ENCODE measurements around the gene VSIG1.

Gene VSIG1

GRCh38 chrX:108064001-108064400, 19.1 kb downstream of the VSIG1 start:
- no peak for DNase-seq (ENCODE audit: extremely low read depth in 1 of 2, low read depth in 1 of 2)

DNA sequence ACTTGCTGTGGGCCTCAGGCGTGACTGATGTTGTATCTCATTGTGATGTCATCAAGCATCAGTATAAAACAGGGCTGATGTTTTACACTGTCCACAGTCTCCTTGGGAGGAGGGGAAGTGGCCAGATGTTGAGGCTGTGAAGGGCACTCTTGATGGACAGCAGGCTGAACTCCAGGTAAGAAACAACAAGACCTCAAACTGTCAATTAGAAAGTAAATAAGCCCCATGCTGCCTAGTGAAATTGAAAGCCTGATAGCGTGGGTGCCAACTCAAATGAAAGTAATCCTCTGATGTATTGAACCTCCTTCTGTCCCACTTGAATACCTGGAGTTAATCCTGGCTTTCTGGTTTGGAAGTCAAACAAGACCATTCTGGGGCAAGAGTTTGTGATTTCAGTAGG, 19.7 kb downstream of the VSIG1 start:
- no peak for DNase-seq (ENCODE audit: extremely low read depth in 1 of 2, low read depth in 1 of 2)

DNA sequence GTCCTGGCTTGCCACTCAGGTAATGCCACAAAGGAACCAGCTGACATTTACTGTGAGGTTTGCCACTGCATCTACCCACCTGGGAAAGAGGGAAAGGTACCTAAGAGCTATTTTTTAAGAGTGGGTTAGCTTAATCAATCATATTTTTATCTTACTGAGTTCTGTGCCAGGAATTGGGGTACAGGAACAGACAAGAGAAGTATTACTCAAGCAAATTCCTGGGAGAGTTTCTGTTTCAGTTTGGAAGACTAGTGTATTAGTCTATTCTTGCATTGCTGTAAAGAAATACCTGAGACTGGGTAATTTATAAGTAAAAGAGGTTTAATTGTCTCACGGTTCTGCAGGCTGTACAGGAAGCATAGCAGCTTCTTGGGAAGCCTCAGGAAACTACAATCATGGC, 23.3 kb downstream of the VSIG1 start:
- DNase-seq (ENCODE audit: extremely low read depth in 1 of 2, low read depth in 1 of 2): no peak

DNA sequence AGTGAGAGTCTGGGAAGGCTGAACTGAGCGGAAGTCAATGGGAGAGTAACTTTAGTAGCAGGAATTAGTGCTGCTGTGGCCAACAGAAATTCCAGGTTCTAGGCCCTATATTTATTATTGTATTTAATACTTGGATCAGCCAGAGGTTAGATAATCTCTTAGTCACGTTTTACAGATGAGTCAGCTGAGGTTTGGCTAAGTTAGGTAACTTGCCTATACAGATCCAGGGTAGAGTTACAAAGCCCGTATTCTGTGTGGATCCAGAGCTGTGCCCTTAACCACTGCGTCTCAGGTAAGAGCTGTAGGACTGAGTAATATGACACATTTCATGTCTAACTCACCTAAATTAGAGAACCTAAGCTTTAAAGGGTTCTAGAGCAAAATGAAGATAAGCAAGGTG, 26.0 kb downstream of the VSIG1 start:
- DNase-seq (ENCODE audit: extremely low read depth in 1 of 2, low read depth in 1 of 2): no peak

DNA sequence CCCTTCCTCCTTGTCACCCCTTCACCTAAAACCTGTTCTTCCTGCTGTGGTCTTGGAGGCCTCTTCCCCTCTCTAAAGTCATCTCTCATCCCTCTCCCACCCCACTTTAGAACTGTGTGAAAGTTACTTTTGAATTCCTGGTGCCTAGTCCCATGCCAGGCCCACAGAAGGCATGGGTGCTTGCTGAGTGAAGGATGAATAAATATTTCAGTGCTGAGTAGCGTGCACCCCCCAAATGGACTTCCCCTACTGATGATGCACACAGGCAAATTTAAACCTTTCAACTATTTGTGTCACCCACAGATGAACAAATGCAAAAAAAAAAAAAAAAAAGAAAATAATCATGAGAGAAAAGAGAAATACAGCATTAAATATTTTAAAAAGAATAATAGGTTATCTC, 26.7 kb downstream of the VSIG1 start:
- no peak for DNase-seq (ENCODE audit: extremely low read depth in 1 of 2, low read depth in 1 of 2)

GRCh38 chrX:108072746-108073145, 27.9 kb downstream of the VSIG1 start:
- no peak for DNase-seq (ENCODE audit: extremely low read depth in 1 of 2, low read depth in 1 of 2)

DNA sequence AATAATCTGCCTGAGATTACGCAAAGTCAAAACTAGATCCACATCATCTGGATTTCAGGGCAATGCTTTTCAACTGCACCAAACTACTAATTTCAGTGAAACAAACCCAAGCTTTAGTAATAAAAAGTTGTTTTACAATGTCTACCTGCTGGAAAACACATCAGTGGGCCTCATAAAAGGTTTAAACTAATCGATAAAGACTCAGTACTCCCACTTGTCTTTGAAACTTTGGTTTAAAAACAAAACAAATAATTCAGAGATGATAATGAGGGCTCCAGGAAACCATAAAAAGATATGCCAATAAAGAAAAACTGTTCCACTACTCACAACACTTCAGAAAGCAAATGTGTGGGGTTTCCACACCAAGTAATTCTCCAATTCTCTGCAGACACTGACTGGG, 36.2 kb downstream of the VSIG1 start:
- DNase-seq (ENCODE audit: extremely low read depth in 1 of 2, low read depth in 1 of 2): no peak

GRCh38 chrX:108087792-108088191, 42.9 kb downstream of the VSIG1 start:
- no peak for DNase-seq (ENCODE audit: extremely low read depth in 1 of 2, low read depth in 1 of 2)

DNA sequence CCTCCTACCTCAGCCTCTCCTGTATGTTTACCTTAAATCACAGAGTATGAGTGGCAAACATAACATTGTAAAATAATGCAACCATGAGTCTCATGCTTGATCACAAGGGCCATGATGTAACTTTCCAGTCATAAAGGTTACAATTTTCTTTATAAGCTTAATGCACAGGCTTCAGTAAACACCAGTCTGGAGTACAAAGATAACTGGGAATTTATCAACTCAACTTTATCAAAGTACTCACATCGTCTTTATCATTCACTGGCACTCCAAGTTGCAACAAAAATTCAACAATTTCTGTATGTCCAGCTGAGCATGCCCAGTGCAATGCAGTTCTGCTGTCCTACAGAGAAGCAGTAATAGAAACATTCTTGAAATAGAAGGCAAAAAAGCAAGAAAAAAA, 43.6 kb downstream of the VSIG1 start:
- no peak for DNase-seq (ENCODE audit: extremely low read depth in 1 of 2, low read depth in 1 of 2)

GRCh38 chrX:108090491-108091263, 45.8 kb downstream of the VSIG1 start:
- DNase-seq (ENCODE audit: extremely low read depth in 1 of 2, low read depth in 1 of 2): no peak

GRCh38 chrX:108091264-108091877, 46.5 kb downstream of the VSIG1 start, which contains the start of the genes ATG4A and PSMD10:
Gene ATG4A (plus strand): TSS chrX:108091778. CDS start chrX:108091827, 49 bp downstream.
Gene PSMD10 (minus strand): TSS chrX:108091542. CDS start chrX:108091520, 22 bp downstream.
- DNase-seq (ENCODE audit: extremely low read depth in 1 of 2, low read depth in 1 of 2): peak; percentile 73 to 87

- no peak for DNase-seq (ENCODE audit: extremely low read depth in 1 of 2, low read depth in 1 of 2)
Observed at GRCh38 chrX:108091878-108092291, 47.0 kb downstream of the VSIG1 start.

DNA sequence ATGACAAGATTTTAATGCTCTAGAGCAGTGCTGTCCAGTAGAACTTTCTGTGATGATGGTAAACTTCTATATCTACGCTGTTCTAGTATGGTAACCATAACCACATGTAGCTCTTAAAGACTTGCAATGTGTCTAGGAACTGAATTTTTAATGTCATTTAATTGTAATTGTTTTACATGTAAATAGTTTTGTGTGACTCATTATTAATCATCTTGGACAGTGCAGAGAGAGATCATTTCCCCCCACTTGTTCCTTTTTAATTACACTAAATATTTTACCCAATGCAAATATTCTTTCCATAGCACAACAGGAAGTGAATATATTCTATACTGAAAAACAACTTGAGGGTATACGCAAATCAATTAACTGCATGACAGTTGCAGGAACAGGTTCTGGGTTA, 52.5 kb downstream of the VSIG1 start:
- no peak for DNase-seq (ENCODE audit: extremely low read depth in 1 of 2, low read depth in 1 of 2)

DNA sequence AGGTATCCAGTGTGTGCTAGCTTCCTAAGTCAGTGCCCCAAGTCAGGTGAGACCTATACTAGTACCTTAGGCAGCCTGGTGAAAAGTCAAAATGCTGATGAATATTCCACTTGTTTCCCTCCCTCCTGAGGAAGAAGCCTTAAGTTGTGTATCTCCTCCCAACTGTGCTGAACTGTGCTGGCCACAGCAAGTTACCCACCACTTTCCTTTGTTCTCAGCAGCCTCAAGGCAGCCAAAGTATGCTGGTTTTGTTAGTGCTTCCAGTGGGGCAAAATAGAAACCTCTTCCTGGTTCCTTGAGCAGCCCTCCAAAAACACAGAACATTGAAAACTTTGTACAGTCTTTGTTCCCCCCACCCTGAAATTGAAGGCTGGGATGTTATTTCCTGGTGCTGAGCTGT, 60.6 kb downstream of the VSIG1 start:
- DNase-seq (ENCODE audit: extremely low read depth in 1 of 2, low read depth in 1 of 2): no peak

DNA sequence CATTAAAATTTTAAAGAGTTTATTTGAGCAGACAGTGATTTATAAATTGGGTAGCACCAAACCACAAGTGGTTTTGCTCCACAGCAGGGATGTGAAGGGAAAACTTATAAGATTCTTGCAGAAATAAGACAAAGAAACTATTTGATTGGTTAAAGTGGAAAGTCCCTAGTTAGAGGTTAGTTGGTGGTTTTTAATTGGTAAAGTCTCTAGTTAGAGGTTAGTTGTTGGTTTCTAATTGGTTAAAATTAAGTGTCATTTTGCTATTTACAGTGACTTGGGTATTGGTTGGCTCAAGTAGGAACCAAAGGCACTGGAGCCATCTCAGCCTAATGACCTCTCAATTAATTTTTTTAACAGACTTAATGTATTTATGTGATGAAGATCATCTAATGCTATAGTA, 69.7 kb downstream of the VSIG1 start:
- DNase-seq (ENCODE audit: extremely low read depth in 1 of 2, low read depth in 1 of 2): no peak

- DNase-seq (ENCODE audit: extremely low read depth in 1 of 2, low read depth in 1 of 2): no peak
Observed at GRCh38 chrX:108117988-108118387, 73.1 kb downstream of the VSIG1 start.

DNA sequence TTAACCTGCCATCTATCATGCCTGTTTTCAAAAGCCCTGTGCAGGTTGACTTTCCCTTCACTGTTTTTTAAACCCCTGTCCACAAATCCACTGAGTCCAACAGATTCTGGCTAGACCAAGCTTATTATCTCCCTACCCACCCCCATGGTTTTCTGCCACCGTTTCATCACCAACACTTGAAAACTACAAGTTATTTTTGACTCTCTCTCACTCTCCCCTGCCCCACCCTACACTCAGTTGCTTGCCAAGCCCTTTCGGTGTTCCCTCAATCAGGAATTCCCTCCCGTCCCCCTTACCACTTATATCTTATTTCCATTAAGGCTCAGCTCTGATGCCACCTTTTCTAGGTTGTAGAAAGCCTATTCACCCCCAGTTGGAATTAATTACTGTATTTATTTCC, 76.4 kb downstream of the VSIG1 start:
- no peak for DNase-seq (ENCODE audit: extremely low read depth in 1 of 2, low read depth in 1 of 2)

GRCh38 chrX:108122748-108123147, 77.9 kb downstream of the VSIG1 start:
- no peak for DNase-seq (ENCODE audit: extremely low read depth in 1 of 2, low read depth in 1 of 2)

GRCh38 chrX:108123591-108124366, 78.9 kb downstream of the VSIG1 start:
- DNase-seq (ENCODE audit: extremely low read depth in 1 of 2, low read depth in 1 of 2): no peak

DNA sequence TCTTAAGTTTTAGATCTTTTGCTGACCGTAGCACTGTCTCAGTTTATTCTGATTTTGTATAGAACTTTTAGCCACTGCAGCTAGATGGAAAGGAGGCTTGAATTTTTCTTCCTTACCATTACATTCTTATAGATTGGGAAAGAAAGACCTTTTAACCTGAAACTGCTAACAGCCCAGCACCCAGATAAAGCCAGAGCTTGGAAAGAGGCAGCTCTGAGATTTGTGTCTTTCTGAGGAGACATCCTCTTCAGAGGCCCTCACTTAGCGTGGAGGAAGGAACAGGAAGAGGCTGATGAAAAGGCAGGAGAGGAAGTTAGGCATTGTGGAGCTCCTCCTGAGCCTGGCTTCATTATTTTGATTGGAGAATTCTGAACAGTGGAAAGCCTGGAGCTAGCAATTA, 81.8 kb downstream of the VSIG1 start:
- DNase-seq (ENCODE audit: extremely low read depth in 1 of 2, low read depth in 1 of 2): no peak

- no peak for DNase-seq (ENCODE audit: extremely low read depth in 1 of 2, low read depth in 1 of 2)
Observed at GRCh38 chrX:108127152-108127551, 82.3 kb downstream of the VSIG1 start.

Measured in stimulated activated CD8-positive, alpha-beta memory T cell treated with anti-CD3 and anti-CD28 coated beads, Interleukin-7, amount 100 ng/mL, for 48 hours (primary cell).